Mammary microvascular endothelial cell (primary cell): ENCODE measurements around the gene EEIG1. TPM values are rescaled to one million over a fixed set of nuclear protein-coding genes. Genes with fewer than 3 reads are reported as not detected.

Source experiments
- total RNA-seq: library from RNA; depleted of rRNA; stranded (reverse); fragments of >200 nt; gene quantifications from 2 replicates; pipeline ENCODE4 v1.2.3, GENCODE V29; 2015

EEIG1 gene
- 3.1 and 19.4 TPM in 2 replicates for total RNA-seq

GRCh38 chr9:127980706-127981558 lies at the start of gene EEIG1:
Gene EEIG1 (minus strand): TSS chr9:127980989. CDS start chr9:127980137, 852 bp downstream.

GRCh38 chr9:127937388-127938297 lies 43.1 kb downstream of the EEIG1 start, which contains the start of gene DPM2:
Gene DPM2 (minus strand): TSS chr9:127937854. CDS start chr9:127937820, 34 bp downstream.

Other genes starting within 250 kb of the EEIG1 start
- gene TOR2A, start 245.7 kb downstream of the EEIG1 start, total RNA-seq = 19.5 and 19.6 TPM in 2 replicates
- 70.7 and 86.0 TPM in 2 replicates for gene SH2D3C, start 202.3 kb downstream of the EEIG1 start, total RNA-seq
- gene CDK9, start 195.0 kb downstream of the EEIG1 start, total RNA-seq = 82.7 and 84.3 TPM in 2 replicates
- 71.7 and 75.6 TPM in 2 replicates for gene FPGS, start 178.1 kb downstream of the EEIG1 start, total RNA-seq
- gene ENG, start 126.3 kb downstream of the EEIG1 start, total RNA-seq = 378 and 433 TPM in 2 replicates
- 55.0 and 101 TPM in 2 replicates for gene AK1, start 103.3 kb downstream of the EEIG1 start, total RNA-seq
- gene ST6GALNAC6, start 81.4 kb downstream of the EEIG1 start, total RNA-seq = 29.6 and 37.4 TPM in 2 replicates
- 73.9 and 82.3 TPM in 2 replicates for gene ST6GALNAC4, start 63.9 kb downstream of the EEIG1 start, total RNA-seq
- gene PIP5KL1, start 50.2 kb downstream of the EEIG1 start, total RNA-seq = 0.34 and 1.3 TPM in 2 replicates
- gene DPM2, start 43.1 kb downstream of the EEIG1 start, total RNA-seq = 20.5 and 23.8 TPM in 2 replicates
- 7.6 and 9.0 TPM in 2 replicates for gene NAIF1, start 86.3 kb upstream of the EEIG1 start, total RNA-seq
- gene SLC25A25, start 87.2 kb upstream of the EEIG1 start, total RNA-seq = 24.5 and 26.8 TPM in 2 replicates
- gene PTGES2, start 146.7 kb upstream of the EEIG1 start, total RNA-seq = 61.8 and 68.0 TPM in 2 replicates
- gene LCN2, start 168.5 kb upstream of the EEIG1 start, total RNA-seq = not detected in 2 replicates
- 136 and 182 TPM in 2 replicates for gene BBLN, start 179.3 kb upstream of the EEIG1 start, total RNA-seq
- gene CIZ1, start 210.6 kb upstream of the EEIG1 start, total RNA-seq = 46.6 and 60.8 TPM in 2 replicates
- gene DNM1, start 222.4 kb upstream of the EEIG1 start, total RNA-seq = not detected in 2 replicates